GM21515 (cell line): Measurements from ENCODE around the gene PYURF.

Experiments used
- ATAC-seq: cut with Tn5 transposase; IDR thresholded peaks from one replicate; pipeline ENCODE4 v1.9.1; 2021; ENCODE audit not compliant: unreplicated experiment

Gene PYURF

DNA sequence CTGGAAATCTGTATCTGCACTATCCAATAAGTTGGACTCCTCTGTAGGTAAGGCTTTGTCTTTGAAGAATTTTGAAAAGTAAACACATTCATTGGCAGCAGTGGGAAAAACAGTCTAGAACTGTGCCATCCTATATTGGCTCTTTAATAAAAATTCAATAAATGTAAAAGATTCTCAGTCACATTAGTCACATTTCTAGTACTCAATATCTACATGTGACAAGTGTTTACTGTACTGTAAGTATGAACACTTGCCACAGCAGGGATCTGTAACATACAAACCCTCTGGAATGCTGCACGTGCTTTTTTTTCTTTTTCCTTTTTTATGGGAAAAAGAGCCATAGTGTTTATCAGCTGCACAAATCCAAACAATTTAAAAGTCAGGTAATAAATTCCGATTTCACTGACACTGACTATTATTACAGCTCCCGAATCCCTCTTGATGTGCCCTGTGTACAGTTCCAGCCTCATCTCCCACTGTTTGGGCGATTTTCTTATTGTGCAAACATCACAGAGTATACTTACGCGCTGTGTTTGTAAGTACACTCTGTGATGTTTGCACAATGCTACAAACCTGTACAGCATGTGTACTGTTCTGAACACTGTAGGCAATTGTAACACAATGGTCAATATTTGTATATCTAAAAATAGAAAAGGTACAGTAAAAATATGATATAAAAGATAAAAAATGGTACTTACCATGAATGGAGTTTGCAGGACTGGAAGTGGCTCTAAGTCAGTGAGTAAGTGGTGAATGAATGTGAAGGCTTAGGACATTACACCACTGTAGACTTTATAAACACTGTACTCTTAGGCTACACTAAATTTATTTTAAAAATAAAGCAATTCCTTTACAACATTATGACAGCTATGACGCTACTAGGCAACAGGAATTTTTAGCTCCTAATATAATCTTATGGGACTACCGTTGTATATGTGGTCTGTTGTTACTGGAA is 8.7 kb downstream of the PYURF start:
- ATAC-seq, result no peak

DNA sequence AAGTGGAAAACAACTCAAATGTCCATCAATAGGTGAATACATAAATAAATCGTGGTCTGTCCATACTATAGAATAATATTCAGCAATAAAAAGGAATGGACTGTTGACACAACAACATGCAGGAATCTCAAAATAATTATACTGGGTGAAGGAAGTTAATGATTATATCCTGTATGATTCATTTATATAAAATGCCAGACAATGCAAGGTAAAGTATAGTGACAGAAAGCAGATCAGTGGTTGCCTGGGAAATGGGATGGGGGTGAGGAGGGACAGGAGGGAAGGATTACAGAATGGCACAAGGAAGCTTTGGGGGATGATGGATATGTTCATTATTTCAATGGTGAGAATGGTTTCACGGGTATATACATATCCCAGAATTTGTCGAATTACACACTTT is 12.3 kb downstream of the PYURF start:
- no peak for ATAC-seq

- no peak for ATAC-seq
Measured at GRCh38 chr4:88503344-88503743, 20.2 kb downstream of the PYURF start.

GRCh38 chr4:88497859-88498409 is 25.6 kb downstream of the PYURF start:
- ATAC-seq, result no peak

- no peak for ATAC-seq
Measured at GRCh38 chr4:88489100-88489761, 34.3 kb downstream of the PYURF start.

- no peak for ATAC-seq
Measured at GRCh38 chr4:88481537-88481936, 42.0 kb downstream of the PYURF start.

- no peak for ATAC-seq
Measured at GRCh38 chr4:88478247-88478646, 45.3 kb downstream of the PYURF start.

GRCh38 chr4:88477229-88477860 is 46.2 kb downstream of the PYURF start:
- ATAC-seq, result no peak
